Dermis blood vessel endothelial cell (primary cell): ENCODE data around the gene ECE2. TPM values are rescaled to one million over a fixed set of nuclear protein-coding genes. Genes with fewer than 3 reads are reported as not detected.

Experiments used
- DNase-seq: peaks from one replicate; pipeline ENCODE4 v3.0.0; 2010
- total RNA-seq: library from RNA; depleted of rRNA; stranded (reverse); fragments of >200 nt; gene quantifications from 2 replicates; pipeline ENCODE4 v1.2.3, GENCODE V29; 2014

ECE2 gene
- total RNA-seq, 1 donor from 2014 or later = not detected

GRCh38 chr3:184240384-184241140 is 35.3 kb upstream of the ECE2 start:
- DNase-seq = peak; percentile 56

GRCh38 chr3:184241141-184241446 is 34.7 kb upstream of the ECE2 start:
- DNase-seq = no peak

- peak; percentile 82 for DNase-seq
Measured at GRCh38 chr3:184241447-184242296, 34.1 kb upstream of the ECE2 start.

GRCh38 chr3:184242297-184242685 is 33.5 kb upstream of the ECE2 start:
- DNase-seq = no peak

- peak; percentile 94 for DNase-seq
Measured at GRCh38 chr3:184248454-184249411, 27.1 kb upstream of the ECE2 start, which contains the start of gene ALG3. ALG3 (minus strand) TSS chr3:184248962; CDS start chr3:184248940, 22 bp downstream.

- peak; percentile 99 for DNase-seq
Measured at GRCh38 chr3:184249412-184250166, 26.2 kb upstream of the ECE2 start, which contains the start of gene EEF1AKMT4. EEF1AKMT4 (plus strand) TSS chr3:184249672; CDS start chr3:184249695, 23 bp downstream.

GRCh38 chr3:184250167-184250828 is 25.5 kb upstream of the ECE2 start:
- peak; percentile 95 for DNase-seq

GRCh38 chr3:184255291-184256039 is 20.4 kb upstream of the ECE2 start:
- no peak for DNase-seq

- no peak for DNase-seq
Measured at GRCh38 chr3:184257083-184257915, 18.5 kb upstream of the ECE2 start.

GRCh38 chr3:184258926-184259325 is 16.9 kb upstream of the ECE2 start:
- DNase-seq = no peak

- no peak for DNase-seq
Measured at GRCh38 chr3:184259396-184259877, 16.4 kb upstream of the ECE2 start.

- DNase-seq = peak; percentile 55
Measured at GRCh38 chr3:184259878-184260723, 15.7 kb upstream of the ECE2 start.

- DNase-seq = no peak
Measured at GRCh38 chr3:184260724-184261269, 15.0 kb upstream of the ECE2 start.

GRCh38 chr3:184261270-184261853 is 14.5 kb upstream of the ECE2 start, which contains the start of gene CAMK2N2:
CAMK2N2 (minus strand) TSS chr3:184261553; CDS start chr3:184261285, 268 bp downstream.
- peak; percentile 35 for DNase-seq

GRCh38 chr3:184261854-184262763 is 13.7 kb upstream of the ECE2 start:
- DNase-seq = peak; percentile 34

- no peak for DNase-seq
Measured at GRCh38 chr3:184262764-184263179, 13.1 kb upstream of the ECE2 start.
